RWPE1 (cell line): ENCODE measurements around the gene NUP153.
"Not testable (repeated sequence)": the region's sequence is repeated elsewhere in the genome, so short reads cannot be mapped to it uniquely, and the experiment has no call there.

Experiments used
- CTCF ChIA-PET: fragments of 350-600 bp; sonication (Branson Sonifier 250); formaldehyde crosslinking; extraction: SDS; loops from one replicate; lab custom pipeline; 2021; lab: Yijun Ruan, JAX
- POLR2A ChIA-PET: fragments of 400-600 bp; formaldehyde crosslinking; extraction: SDS; loops from one replicate; lab custom pipeline; 2020; ENCODE audit warnings: antibody characterized with exemption; ENCODE audit not compliant: low non-redundant PET; lab: Yijun Ruan, JAX
- DNase-seq: peaks from one replicate; pipeline ENCODE4 v3.0.0; 2012; ENCODE audit warnings: low spot score
- H3K27ac ChIP-seq: fragments of 450-650 bp; 2 replicates; pipeline ENCODE4 v1.5.1; 2017
- CTCF ChIP-seq: fragments of 450-650 bp; conservative IDR thresholded peaks from 2 replicates; pipeline ENCODE4 v1.5.1; 2017; ENCODE audit warnings: low read depth, mild to moderate bottlenecking

The NUP153 gene

DNA sequence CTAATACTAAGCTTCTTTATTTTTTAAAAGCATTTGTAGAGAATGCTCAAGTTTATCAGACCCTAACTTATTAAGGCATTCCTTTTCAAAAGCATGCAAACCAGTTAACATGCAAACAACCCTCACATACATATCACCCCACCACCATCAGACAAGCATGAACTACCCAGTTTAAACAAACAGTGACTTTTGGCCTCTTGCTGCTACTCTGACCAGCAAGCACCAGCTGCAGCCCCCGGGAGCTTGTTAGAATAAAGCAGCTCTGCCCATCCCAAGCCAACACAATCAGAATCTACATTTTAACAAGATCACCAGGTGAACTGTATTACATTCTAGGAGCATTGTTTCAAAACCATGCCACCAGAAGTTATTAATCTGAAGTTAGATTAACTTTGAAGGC is 5.9 kb upstream of the NUP153 start:
- ChIA-PET POLR2A (no interaction called here), CTCF (no interaction called here)
- TF ChIP-seq CTCF, result no peak
- no peak for DNase-seq
- no peak overlapping the region for H3K27ac ChIP-seq

DNA sequence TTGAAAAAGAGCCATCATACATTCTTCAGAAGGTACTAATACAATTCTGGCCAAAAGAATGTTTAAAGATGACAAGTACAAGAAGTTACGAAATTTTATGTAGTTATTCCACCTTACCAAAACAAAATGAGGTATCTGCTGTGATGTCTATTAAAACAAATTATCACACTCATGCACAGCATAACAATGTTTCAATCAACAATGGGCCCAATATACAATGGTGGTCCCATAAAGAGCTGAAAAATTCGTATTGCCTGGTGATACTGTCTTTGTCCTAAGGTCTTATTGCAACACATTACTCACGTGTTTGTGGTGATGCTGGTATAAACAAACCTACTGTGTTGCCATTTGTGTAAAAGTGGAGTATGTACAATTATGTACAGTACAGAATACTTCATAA is 3.6 kb upstream of the NUP153 start:
- ChIA-PET CTCF (interaction anchor here (0.5 to 0.6 kb wide), 2 partner anchors 187 to 471 kb away, joined by 3 read pairs; no protein-coding TSS in a partner anchor), POLR2A (no interaction called here)
- no peak for DNase-seq
- H3K27ac ChIP-seq, result no peak overlapping the region
- no peak for TF ChIP-seq CTCF

DNA sequence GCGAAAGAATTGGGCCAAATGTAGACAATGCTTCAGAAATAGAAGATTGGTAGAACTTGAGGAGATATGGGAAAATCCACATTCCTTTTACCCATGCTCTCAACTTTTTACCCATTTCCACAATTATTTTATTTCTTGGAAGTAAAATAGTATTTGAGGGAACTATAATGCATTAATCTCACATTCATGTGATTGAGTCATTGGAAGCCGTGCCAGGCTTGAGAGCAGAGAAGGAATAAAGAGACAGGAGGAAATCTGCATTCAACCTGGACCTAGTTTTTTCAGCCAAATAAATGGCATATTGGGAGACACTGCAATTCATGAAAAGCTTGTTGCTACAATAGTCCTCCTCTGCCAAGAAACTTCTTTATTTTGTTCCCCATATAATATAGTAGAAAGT is 2.8 kb upstream of the NUP153 start:
- POLR2A ChIA-PET, result no interaction called here
- no peak for TF ChIP-seq CTCF
- DNase-seq, result no peak
- CTCF ChIA-PET, result no interaction called here
- H3K27ac ChIP-seq, result no peak overlapping the region

DNA sequence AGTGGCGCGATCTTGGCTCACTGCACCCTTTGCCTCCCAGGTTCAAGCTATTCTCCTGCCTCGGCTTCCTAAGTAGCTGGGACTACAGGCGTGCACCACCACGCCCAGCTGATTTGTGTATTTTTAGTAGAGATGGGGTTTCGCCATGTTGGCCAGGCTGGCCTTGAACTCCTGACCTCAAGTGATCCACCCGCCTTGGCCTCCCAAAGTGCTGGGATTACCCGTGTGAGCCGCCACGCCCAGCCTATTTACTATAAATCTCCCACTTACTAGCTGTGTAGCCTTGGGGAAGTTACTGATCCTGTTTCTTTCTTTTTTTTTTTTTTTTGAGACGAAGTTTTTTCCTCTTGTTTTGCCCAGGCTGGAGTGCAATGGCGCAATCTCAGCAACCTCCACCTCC is 1.3 kb upstream of the NUP153 start:
- POLR2A ChIA-PET, DNase-seq, CTCF ChIA-PET, H3K27ac ChIP-seq: not testable (repeated sequence)

DNA sequence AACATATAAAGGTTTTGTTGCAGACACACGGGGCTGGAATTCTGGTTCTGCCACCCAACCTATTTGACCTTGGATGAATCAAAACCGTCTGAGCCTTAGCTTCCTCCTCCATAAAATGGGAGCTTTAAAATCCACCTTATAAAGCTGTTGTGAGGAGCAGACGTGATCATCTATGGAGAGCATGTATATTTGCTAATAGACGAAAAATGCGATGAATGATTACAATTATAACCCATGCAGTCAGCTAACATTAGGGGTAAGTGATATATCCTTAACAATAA is 586 bp upstream of the NUP153 start:
- ChIA-PET CTCF (interaction anchor here (0.6 kb wide), 1 partner anchor 130 kb away, joined by 3 read pairs; no protein-coding TSS in a partner anchor), POLR2A (interaction anchor here (0.5 kb wide), 1 partner anchor 37 kb away, joined by 3 read pairs; no protein-coding TSS in a partner anchor)
- no peak overlapping the region for H3K27ac ChIP-seq
- DNase-seq, result no peak
- TF ChIP-seq CTCF, result no peak

DNA sequence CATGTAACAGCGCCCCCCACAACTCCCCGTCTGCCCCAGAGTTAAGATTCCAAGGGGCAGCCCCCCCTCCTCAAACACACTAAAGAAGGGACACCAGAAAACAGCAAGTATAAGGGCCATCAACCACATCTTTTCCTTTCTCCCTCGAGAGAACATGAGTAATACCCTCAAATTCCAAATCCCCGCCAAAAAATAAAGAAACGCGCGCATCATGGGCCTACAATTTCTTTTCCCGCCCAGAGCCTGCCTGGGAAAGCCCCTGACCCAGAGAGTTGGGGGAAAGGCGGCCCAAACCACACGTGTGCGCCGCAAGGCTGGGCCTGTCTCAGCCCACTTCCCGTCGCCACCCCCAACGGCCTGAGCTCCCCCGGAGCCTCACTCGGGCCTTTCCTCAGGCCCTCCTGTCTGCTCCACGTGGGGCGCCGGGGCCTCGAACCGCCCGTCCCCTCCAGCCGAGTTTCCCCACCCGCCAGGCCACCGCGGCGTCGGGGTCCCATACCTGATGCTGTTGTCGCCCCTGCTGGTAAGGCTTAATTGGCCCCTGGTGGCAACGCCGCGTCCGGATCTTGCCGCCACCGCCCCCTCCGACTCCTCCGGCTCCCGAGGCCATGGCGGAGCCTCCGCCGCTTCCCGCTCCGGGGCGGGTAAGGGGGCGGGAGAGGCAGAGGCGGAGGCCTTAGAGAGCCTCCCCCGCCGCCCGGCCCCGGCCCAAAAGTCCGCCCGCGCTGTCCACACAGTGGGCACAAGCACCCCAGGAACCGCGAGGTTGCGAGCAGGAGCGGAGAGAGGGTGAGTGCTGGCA is 746 bp downstream of the NUP153 start:
- no peak for TF ChIP-seq CTCF
- POLR2A ChIA-PET, result interaction anchor here (0.5 kb wide), 1 partner anchor 14 kb away, joined by 3 read pairs; no protein-coding TSS in a partner anchor
- peak overlapping the region; percentile 98 for H3K27ac ChIP-seq
- DNase-seq, result peak; percentile 65
- CTCF ChIA-PET, result interaction anchor here (0.6 kb wide), 1 partner anchor 98 kb away, joined by 4 read pairs; no protein-coding TSS in a partner anchor

DNA sequence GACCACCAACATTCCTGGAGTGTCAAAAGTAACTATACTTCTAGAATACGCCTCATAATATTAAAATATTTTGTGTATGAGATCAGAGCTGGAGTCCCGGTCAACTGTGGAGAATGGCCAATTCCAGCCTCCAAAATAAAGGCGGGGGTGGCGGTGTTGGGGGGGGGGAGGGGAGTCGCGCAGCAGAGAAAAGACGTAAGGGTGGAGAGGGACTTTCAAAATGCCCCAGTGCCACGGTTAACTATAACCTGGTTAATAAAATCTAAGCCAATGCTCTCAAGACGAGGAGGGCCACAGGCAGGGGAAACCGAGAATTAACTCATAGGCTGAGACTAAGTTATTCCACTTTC is 1.3 kb downstream of the NUP153 start:
- peak overlapping the region; percentile 98 for H3K27ac ChIP-seq
- peak; percentile 86 for DNase-seq
- ChIA-PET POLR2A (interaction anchor here (0.5 kb wide), 2 partner anchors 13 to 20 kb away, joined by 3 read pairs; no protein-coding TSS in a partner anchor), CTCF (interaction anchor here (0.6 kb wide), 1 partner anchor 99 kb away, joined by 4 read pairs; no protein-coding TSS in a partner anchor)
- TF ChIP-seq CTCF, result no peak
